AG09309 (cell line): Measurements from ENCODE around the gene CACNB2.

Experiments
- DNase-seq: peaks from one replicate; pipeline ENCODE4 v3.0.0-alpha.2; 2010; ENCODE audit warnings: low read depth
- H3K4me3 ChIP-seq: 2 replicates; pipeline ENCODE4 v1.5.1; 2011; ENCODE audit warnings: mild to moderate bottlenecking, low read depth, low read length, moderate library complexity; ENCODE audit not compliant: control insufficient read depth
- CTCF ChIP-seq: IDR thresholded peaks from 2 replicates; pipeline ENCODE4 v1.5.1; 2011; ENCODE audit warnings: mild to moderate bottlenecking, low read depth, low read length, inconsistent platforms; ENCODE audit not compliant: insufficient read depth, control insufficient read depth; ENCODE audit errors: missing control alignments

The CACNB2 gene

GRCh38 chr10:18377898-18378297, 237.7 kb downstream of the CACNB2 start:
- TF ChIP-seq CTCF = no peak
- no peak for DNase-seq
- H3K4me3 ChIP-seq = no peak overlapping the region

- TF ChIP-seq CTCF = no peak
- no peak overlapping the region for H3K4me3 ChIP-seq
These were observed 238.5 kb downstream of the CACNB2 start for GRCh38 chr10:18378766-18379165.

GRCh38 chr10:18381679-18382078, 241.5 kb downstream of the CACNB2 start:
- no peak for DNase-seq
- no peak overlapping the region for H3K4me3 ChIP-seq
- no peak for TF ChIP-seq CTCF

More at GRCh38 chr10:18378766-18379165, 238.5 kb downstream of the CACNB2 start:
- DNase-seq = no peak

- no peak overlapping the region for H3K4me3 ChIP-seq
- no peak for TF ChIP-seq CTCF
- DNase-seq = no peak
These were observed 257.7 kb downstream of the CACNB2 start for GRCh38 chr10:18397906-18398305.

- no peak for DNase-seq
- no peak for TF ChIP-seq CTCF
- no peak overlapping the region for H3K4me3 ChIP-seq
These were observed 258.9 kb downstream of the CACNB2 start for GRCh38 chr10:18399158-18399557.

GRCh38 chr10:18400201-18400905, 260.1 kb downstream of the CACNB2 start:
- DNase-seq = no peak
- no peak overlapping the region for H3K4me3 ChIP-seq
- no peak for TF ChIP-seq CTCF

GRCh38 chr10:18400906-18401245, 260.7 kb downstream of the CACNB2 start:
- no peak for TF ChIP-seq CTCF
- no peak overlapping the region for H3K4me3 ChIP-seq

More at GRCh38 chr10:18400906-18401245, 260.7 kb downstream of the CACNB2 start:
- no peak for DNase-seq
